Measurements from ENCODE around the gene TLR7. TPM values are rescaled to one million over a fixed set of nuclear protein-coding genes. Genes with fewer than 3 reads are reported as not detected.

Gene TLR7
- total and polyA plus RNA-seq, 10 of the 15 experiments (the other 5 are each of a cell fraction or from before 2014, with no cell fraction given): 12.0 to 44.4 (median 22.6) TPM

- no peak for TF ChIP-seq CEBPZ (IDR thresholded peaks at IDR 0.05; ENCODE audit: low read depth, low read length)
- TF ChIP-seq BRCA1 (IDR thresholded peaks at IDR 0.05; ENCODE audit: low read depth, low read length): no peak
- no peak for TF ChIP-seq HDAC2 (IDR thresholded peaks at IDR 0.05)
- no peak for TF ChIP-seq KDM1A (IDR thresholded peaks at IDR 0.05; ENCODE audit: borderline replicate concordance)
- TF ChIP-seq NR2C2 (IDR thresholded peaks at IDR 0.05; ENCODE audit: borderline replicate concordance, control insufficient read depth, insufficient read length, low read depth): no peak
- TF ChIP-seq MEF2A (IDR thresholded peaks at IDR 0.05; ENCODE audit: insufficient read depth, low read depth, low read length): 0 out of 2 replicates have a peak, but pooled peaks have one; percentile 61
- TF ChIP-seq, protein P1, sequence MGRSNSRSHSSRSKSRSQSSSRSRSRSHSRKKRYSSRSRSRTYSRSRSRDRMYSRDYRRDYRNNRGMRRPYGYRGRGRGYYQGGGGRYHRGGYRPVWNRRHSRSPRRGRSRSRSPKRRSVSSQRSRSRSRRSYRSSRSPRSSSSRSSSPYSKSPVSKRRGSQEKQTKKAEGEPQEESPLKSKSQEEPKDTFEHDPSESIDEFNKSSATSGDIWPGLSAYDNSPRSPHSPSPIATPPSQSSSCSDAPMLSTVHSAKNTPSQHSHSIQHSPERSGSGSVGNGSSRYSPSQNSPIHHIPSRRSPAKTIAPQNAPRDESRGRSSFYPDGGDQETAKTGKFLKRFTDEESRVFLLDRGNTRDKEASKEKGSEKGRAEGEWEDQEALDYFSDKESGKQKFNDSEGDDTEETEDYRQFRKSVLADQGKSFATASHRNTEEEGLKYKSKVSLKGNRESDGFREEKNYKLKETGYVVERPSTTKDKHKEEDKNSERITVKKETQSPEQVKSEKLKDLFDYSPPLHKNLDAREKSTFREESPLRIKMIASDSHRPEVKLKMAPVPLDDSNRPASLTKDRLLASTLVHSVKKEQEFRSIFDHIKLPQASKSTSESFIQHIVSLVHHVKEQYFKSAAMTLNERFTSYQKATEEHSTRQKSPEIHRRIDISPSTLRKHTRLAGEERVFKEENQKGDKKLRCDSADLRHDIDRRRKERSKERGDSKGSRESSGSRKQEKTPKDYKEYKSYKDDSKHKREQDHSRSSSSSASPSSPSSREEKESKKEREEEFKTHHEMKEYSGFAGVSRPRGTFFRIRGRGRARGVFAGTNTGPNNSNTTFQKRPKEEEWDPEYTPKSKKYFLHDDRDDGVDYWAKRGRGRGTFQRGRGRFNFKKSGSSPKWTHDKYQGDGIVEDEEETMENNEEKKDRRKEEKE (IDR thresholded peaks at IDR 0.05): no peak
- no peak for TF ChIP-seq HDAC6 (IDR thresholded peaks at IDR 0.05; ENCODE audit: unreplicated experiment)
- peak in 1 of 2 experiments; percentile 48; a peak in 1 of 4 replicates for TF ChIP-seq EP300 (IDR thresholded peaks at IDR 0.05; ENCODE audit: borderline replicate concordance in 1 of 2, control insufficient read depth in 1 of 2, low read depth in 2 of 2, low read length in 2 of 2)
- peak; percentile 60; the same call in 1 of the 2 replicates for TF ChIP-seq EED (IDR thresholded peaks at IDR 0.05; ENCODE audit: low read depth)
- TF ChIP-seq CREB1 (IDR thresholded peaks at IDR 0.05; ENCODE audit: low read depth): no peak
- TF ChIP-seq ZSCAN29 (IDR thresholded peaks at IDR 0.05): no peak
- TF ChIP-seq ATF7 (IDR thresholded peaks at IDR 0.05; ENCODE audit: low read depth): no peak
- TF ChIP-seq KAT2A (conservative IDR thresholded peaks at IDR 0.05; ENCODE audit: control insufficient read depth, low read depth, low read length): no peak
- TF ChIP-seq, protein P2, sequence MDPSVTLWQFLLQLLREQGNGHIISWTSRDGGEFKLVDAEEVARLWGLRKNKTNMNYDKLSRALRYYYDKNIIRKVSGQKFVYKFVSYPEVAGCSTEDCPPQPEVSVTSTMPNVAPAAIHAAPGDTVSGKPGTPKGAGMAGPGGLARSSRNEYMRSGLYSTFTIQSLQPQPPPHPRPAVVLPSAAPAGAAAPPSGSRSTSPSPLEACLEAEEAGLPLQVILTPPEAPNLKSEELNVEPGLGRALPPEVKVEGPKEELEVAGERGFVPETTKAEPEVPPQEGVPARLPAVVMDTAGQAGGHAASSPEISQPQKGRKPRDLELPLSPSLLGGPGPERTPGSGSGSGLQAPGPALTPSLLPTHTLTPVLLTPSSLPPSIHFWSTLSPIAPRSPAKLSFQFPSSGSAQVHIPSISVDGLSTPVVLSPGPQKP (IDR thresholded peaks at IDR 0.05; ENCODE audit: low read depth, low read length): no peak
- TF ChIP-seq CHD2 (IDR thresholded peaks at IDR 0.05; ENCODE audit: borderline replicate concordance, low read depth, low read length): no peak
- no peak for TF ChIP-seq NR2C1 (IDR thresholded peaks at IDR 0.05)
- no peak for TF ChIP-seq IRF5 (IDR thresholded peaks at IDR 0.05; ENCODE audit: borderline replicate concordance)
- 0 out of 2 replicates have a peak, but pooled peaks have one; percentile 8 for TF ChIP-seq TAF1 (IDR thresholded peaks at IDR 0.05; ENCODE audit: borderline replicate concordance, low read depth, low read length)
- TF ChIP-seq EGR1 (IDR thresholded peaks at IDR 0.05; ENCODE audit: borderline replicate concordance in 1 of 2, low read depth in 2 of 2, low read length in 2 of 2): no peak
- no peak for TF ChIP-seq JUND (IDR thresholded peaks at IDR 0.05; ENCODE audit: low read depth, low read length)
- TF ChIP-seq ZNF24 (IDR thresholded peaks at IDR 0.05): no peak
These were observed 1.9 kb downstream of the TLR7 start (continued) for GRCh38 chrX:12868747-12869146.

Data from GM12878 (cell line).